GM23338 (cell line): Measurements from ENCODE around the gene ACE2. TPM values are rescaled to one million over a fixed set of nuclear protein-coding genes. Genes with fewer than 3 reads are reported as not detected.

ENCODE experiments used
- ATAC-seq: fragments of 200-7000 bp; cut with Tn5 transposase; 3 replicates; pipeline ENCODE4 v1.9.1; 2020
- DNase-seq: peaks from one replicate; pipeline ENCODE4 v3.0.0-alpha.2; 2015; ENCODE audit warnings: low spot score
- H2AFZ ChIP-seq: fragments of 200-600 bp; sonication (generic); 2 replicates; pipeline ENCODE4 v1.8.0; 2016; ENCODE audit warnings: antibody characterized with exemption, mild to moderate bottlenecking, moderate library complexity
- H3F3A ChIP-seq: fragments of 200-600 bp; sonication (generic); replicated peaks from 2 replicates; pipeline ENCODE4 v1.8.0; 2017; ENCODE audit warnings: antibody characterized with exemption, mixed run types, low read depth
- H3K27ac ChIP-seq: fragments of 200-600 bp; sonication (generic); 2 replicates; pipeline ENCODE4 v1.6.1; 2016; ENCODE audit warnings: low read depth
- H3K27me3 ChIP-seq: fragments of 200-600 bp; sonication (generic); 2 replicates; pipeline ENCODE4 v1.8.0; 2016; ENCODE audit warnings: mild to moderate bottlenecking, mixed run types, moderate library complexity; ENCODE audit not compliant: insufficient read depth
- H3K36me3 ChIP-seq: fragments of 200-600 bp; sonication (generic); 2 replicates; pipeline ENCODE4 v1.8.0; 2016; ENCODE audit warnings: mild to moderate bottlenecking; ENCODE audit not compliant: insufficient read depth
- H3K4me1 ChIP-seq: fragments of 200-600 bp; sonication (generic); 2 replicates; pipeline ENCODE4 v1.8.0; 2016; ENCODE audit warnings: mild to moderate bottlenecking, moderate library complexity; ENCODE audit not compliant: insufficient read depth
- H3K4me2 ChIP-seq: fragments of 200-600 bp; sonication (generic); 2 replicates; pipeline ENCODE4 v1.7.1; 2017; ENCODE audit warnings: mixed run types
- H3K4me3 ChIP-seq: fragments of 200-600 bp; sonication (generic); 2 replicates; pipeline ENCODE4 v1.6.1; 2016; ENCODE audit warnings: mixed run types
- H3K79me2 ChIP-seq: fragments of 200-600 bp; sonication (generic); replicated peaks from 2 replicates; pipeline ENCODE4 v1.8.0; 2017; ENCODE audit warnings: mild to moderate bottlenecking; ENCODE audit not compliant: insufficient read depth
- H3K9me2 ChIP-seq: fragments of 200-600 bp; sonication (generic); 2 replicates; pipeline ENCODE4 v1.8.0; 2017; ENCODE audit not compliant: insufficient read depth
- H4K20me1 ChIP-seq: fragments of 200-600 bp; sonication (generic); replicated peaks from 2 replicates; pipeline ENCODE4 v1.8.0; 2017; ENCODE audit warnings: mild to moderate bottlenecking; ENCODE audit not compliant: insufficient read depth
- H3K27ac Mint-ChIP-seq: 2 replicates; pipeline ENCODE4 v1.8.0; 2020; ENCODE audit warnings: inconsistent platforms, mild to moderate bottlenecking, moderate library complexity, mixed read lengths
- H3K27me3 Mint-ChIP-seq: 3 replicates; pipeline ENCODE4 v1.8.0; 2022; ENCODE audit warnings: low read depth, mild to moderate bottlenecking, moderate library complexity, mixed read lengths, inconsistent platforms; ENCODE audit not compliant: insufficient read depth, poor library complexity
- H3K36me3 Mint-ChIP-seq: 3 replicates; pipeline ENCODE4 v1.8.0; 2021; ENCODE audit warnings: low read depth, mild to moderate bottlenecking, inconsistent platforms, moderate library complexity, mixed read lengths
- H3K4me1 Mint-ChIP-seq: 3 replicates; pipeline ENCODE4 v1.8.0; 2020; ENCODE audit warnings: mild to moderate bottlenecking, inconsistent platforms, mixed read lengths
- H3K4me3 Mint-ChIP-seq: 3 replicates; pipeline ENCODE4 v1.8.0; 2021; ENCODE audit warnings: moderate library complexity, mild to moderate bottlenecking, inconsistent platforms, mixed read lengths
- H3K9me3 Mint-ChIP-seq: 3 replicates; pipeline ENCODE4 v1.8.0; 2020; ENCODE audit warnings: moderate library complexity, mild to moderate bottlenecking, inconsistent platforms, mixed read lengths
- CREB1 ChIP-seq: fragments of 250-450 bp; sonication (Bioruptor Pico); IDR thresholded peaks from 2 replicates; pipeline ENCODE4 v1.5.0; 2020; ENCODE audit warnings: low read depth, mild to moderate bottlenecking, moderate library complexity
- CTCF ChIP-seq, 2 experiments: fragments of 200-600 bp in 1 of 2; sonication (generic) in 1 of 2; conservative IDR thresholded peaks; 2 replicates each; pipeline versions ENCODE4 v1.5.1 to v1.6.1; 2016 to 2017; ENCODE audit warnings: antibody characterized with exemption in 2 of 2, low read depth in 2 of 2, mild to moderate bottlenecking in 2 of 2, moderate library complexity in 1 of 2
- EZH2phosphoT487 ChIP-seq: fragments of 200-600 bp; sonication (generic); IDR thresholded peaks from one replicate; pipeline ENCODE4 v1.8.1; 2018; ENCODE audit warnings: antibody characterized with exemption; ENCODE audit not compliant: unreplicated experiment
- JUNB ChIP-seq: IDR thresholded peaks from one replicate; pipeline ENCODE4 v1.6.1; 2016; ENCODE audit warnings: antibody characterized with exemption; ENCODE audit not compliant: unreplicated experiment
- NANOG ChIP-seq: IDR thresholded peaks from 2 replicates; pipeline ENCODE4 v1.6.1; 2016; ENCODE audit warnings: antibody characterized with exemption, borderline replicate concordance
- POLR2AphosphoS5 ChIP-seq: IDR thresholded peaks from 2 replicates; pipeline ENCODE4 v1.6.1; 2016; ENCODE audit warnings: antibody characterized with exemption, low read depth
- REST ChIP-seq: IDR thresholded peaks from one replicate; pipeline ENCODE4 v1.6.1; 2018; ENCODE audit warnings: antibody characterized with exemption; ENCODE audit not compliant: unreplicated experiment
- STAT1 ChIP-seq: IDR thresholded peaks from one replicate; pipeline ENCODE4 v1.6.1; 2016; ENCODE audit warnings: antibody characterized with exemption; ENCODE audit not compliant: unreplicated experiment
- ZNF114 ChIP-seq: fragments of 250-450 bp; sonication (Bioruptor Pico); IDR thresholded peaks from 2 replicates; pipeline ENCODE4 v1.5.0; 2020; ENCODE audit warnings: mild to moderate bottlenecking, moderate library complexity
- ZNF331 ChIP-seq: fragments of 250-450 bp; sonication (Bioruptor Pico); IDR thresholded peaks from 2 replicates; pipeline ENCODE4 v1.5.0; 2020; ENCODE audit warnings: low read depth, mild to moderate bottlenecking, moderate library complexity
- ZNF462 ChIP-seq: fragments of 250-450 bp; sonication (Bioruptor Pico); IDR thresholded peaks from 2 replicates; pipeline ENCODE4 v1.5.0; 2020; ENCODE audit warnings: mild to moderate bottlenecking, moderate library complexity
- polyA plus RNA-seq: library from polyadenylated mRNA; unstranded; fragments of >200 nt; fragmentation: Nextera tagmentation; extraction: Ambion mirVana; gene quantifications from 2 replicates; pipeline ENCODE4 v1.2.1, GENCODE V29; 2016
- total RNA-seq: library from RNA; depleted of rRNA; stranded (reverse); fragments of >200 nt; shearing (Covaris generic); gene quantifications from 2 replicates; pipeline ENCODE4 v1.2.3, GENCODE V29; 2014

Gene ACE2
- total and polyA plus RNA-seq, 2 experiments from 2014 or later, result 0.10 TPM; not detected in 1

- Histone ChIP-seq H3K36me3 (no peaks in the 10 kb centered on the region), H3F3A (no peaks in the 10 kb centered on the region), H2AFZ (no peak overlapping the region), H3K4me2 (no peak overlapping the region), H3K27me3 (no peaks in the 10 kb centered on the region), H3K4me3 (no peak overlapping the region), H3K79me2 (no peaks in the 10 kb centered on the region), H3K27ac (no peak overlapping the region), H4K20me1 (no peaks in the 10 kb centered on the region), H3K4me1 (no peaks in the 10 kb centered on the region), H3K9me2 (no peaks in the 10 kb centered on the region)
- H3K27me3 Mint-ChIP-seq, result peaks cover 2% of the 10 kb centered on the region
- no peak for ATAC-seq
- no peak overlapping the region for H3K4me3 Mint-ChIP-seq
- H3K4me1 Mint-ChIP-seq, result no peaks in the 10 kb centered on the region
- DNase-seq, result no peak
- TF ChIP-seq ZNF114 (CRISPR knock-in tag) (no peak), CTCF (conservative IDR thresholded peaks at IDR 0.05; ENCODE audit: low read depth in 2 of 2) (no peak), ZNF331 (CRISPR knock-in tag) (no peak), NANOG (no peak), EZH2phosphoT487 (no peak), STAT1 (no peak), REST (no peak), ZNF462 (CRISPR knock-in tag) (no peak), POLR2AphosphoS5 (no peak), CREB1 (CRISPR knock-in tag) (no peak), JUNB (no peak)
- H3K27ac Mint-ChIP-seq, result no peak overlapping the region
- H3K36me3 Mint-ChIP-seq, result no peaks in the 10 kb centered on the region
- no peaks in the 10 kb centered on the region for H3K9me3 Mint-ChIP-seq
Measured at GRCh38 chrX:15529165-15529564, 71.6 kb downstream of the ACE2 start.
